ENCODE measurements around the gene DUSP2. TPM values are rescaled to one million over a fixed set of nuclear protein-coding genes. Genes with fewer than 3 reads are reported as not detected.

DUSP2 gene
- total and polyA plus RNA-seq, 2 donors (not counting 1 experiment from before 2014, with no cell fraction given): 0.17 to 0.33 TPM

GRCh38 chr2:96102596-96103186 is 42.5 kb downstream of the DUSP2 start:
- Histone ChIP-seq H4K20me1 (ENCODE audit: control insufficient read depth, extremely low read depth, insufficient read depth, low read length) (no peaks in the 10 kb centered on the region), H3K4me1 (ENCODE audit: control insufficient read depth, extremely low read depth, insufficient read depth, low read length) (no peaks in the 10 kb centered on the region), H3K4me2 (ENCODE audit: extremely low read depth, insufficient read depth, low read length) (no peak overlapping the region), H3K9ac (ENCODE audit: insufficient read depth, low read length) (no peak overlapping the region), H3K27me3 (ENCODE audit: control insufficient read depth, insufficient read depth, low read length) (peaks cover 2% of the 10 kb centered on the region), H3K36me3 (ENCODE audit: control insufficient read depth, insufficient read depth, low read length) (no peaks in the 10 kb centered on the region), H2AFZ (ENCODE audit: low read length) (no peak overlapping the region), H3K79me2 (ENCODE audit: control insufficient read depth, insufficient read depth, low read length) (no peaks in the 10 kb centered on the region), H3K4me3 (replicated peaks in 1 of 4; ENCODE audit: control extremely low read depth in 1 of 4, insufficient read depth in 1 of 4, low read depth in 3 of 4, low read length in 4 of 4) (no peak overlapping the region), H3K9me3 (ENCODE audit: control insufficient read depth, insufficient read depth, low read depth, low read length) (no peaks in the 10 kb centered on the region), H3K27ac (ENCODE audit: insufficient read depth, low read length) (no peak overlapping the region)
- no peak for TF ChIP-seq CTCF (conservative IDR thresholded peaks at IDR 0.05 in 1 of 2, IDR thresholded peaks at IDR 0.05 in 1 of 2; ENCODE audit: low read depth in 1 of 2, low read length in 2 of 2)
- no peak for TF ChIP-seq EZH2 (IDR thresholded peaks at IDR 0.05; ENCODE audit: low read length, missing control alignments)
- DNase-seq (ENCODE audit: low read depth in 2 of 2): no peak

- Histone ChIP-seq H4K20me1 (ENCODE audit: control insufficient read depth, extremely low read depth, insufficient read depth, low read length) (no peaks in the 10 kb centered on the region), H3K4me2 (ENCODE audit: extremely low read depth, insufficient read depth, low read length) (no peak overlapping the region), H3K27me3 (ENCODE audit: control insufficient read depth, insufficient read depth, low read length) (peaks cover 2% of the 10 kb centered on the region), H3K79me2 (ENCODE audit: control insufficient read depth, insufficient read depth, low read length) (no peaks in the 10 kb centered on the region), H3K4me3 (replicated peaks in 1 of 4; ENCODE audit: control extremely low read depth in 1 of 4, insufficient read depth in 1 of 4, low read depth in 3 of 4, low read length in 4 of 4) (no peak overlapping the region), H3K9ac (ENCODE audit: insufficient read depth, low read length) (no peak overlapping the region), H3K27ac (ENCODE audit: insufficient read depth, low read length) (no peak overlapping the region), H3K36me3 (ENCODE audit: control insufficient read depth, insufficient read depth, low read length) (no peaks in the 10 kb centered on the region), H2AFZ (ENCODE audit: low read length) (no peak overlapping the region), H3K9me3 (ENCODE audit: control insufficient read depth, insufficient read depth, low read depth, low read length) (no peaks in the 10 kb centered on the region), H3K4me1 (ENCODE audit: control insufficient read depth, extremely low read depth, insufficient read depth, low read length) (no peaks in the 10 kb centered on the region)
- TF ChIP-seq CTCF (conservative IDR thresholded peaks at IDR 0.05 in 1 of 2, IDR thresholded peaks at IDR 0.05 in 1 of 2; ENCODE audit: low read depth in 1 of 2, low read length in 2 of 2) (no peak), EZH2 (IDR thresholded peaks at IDR 0.05; ENCODE audit: low read length, missing control alignments) (no peak)
- DNase-seq (ENCODE audit: low read depth in 2 of 2): no peak
These were observed 44.3 kb downstream of the DUSP2 start for GRCh38 chr2:96100893-96101304.

- no peak for TF ChIP-seq EZH2 (IDR thresholded peaks at IDR 0.05; ENCODE audit: low read length, missing control alignments)
- TF ChIP-seq CTCF (conservative IDR thresholded peaks at IDR 0.05 in 1 of 2, IDR thresholded peaks at IDR 0.05 in 1 of 2; ENCODE audit: low read depth in 1 of 2, low read length in 2 of 2): no peak
- Histone ChIP-seq H3K9me3 (ENCODE audit: control insufficient read depth, insufficient read depth, low read depth, low read length) (no peaks in the 10 kb centered on the region), H3K79me2 (ENCODE audit: control insufficient read depth, insufficient read depth, low read length) (no peaks in the 10 kb centered on the region), H3K27me3 (ENCODE audit: control insufficient read depth, insufficient read depth, low read length) (peaks cover 2% of the 10 kb centered on the region), H3K4me2 (ENCODE audit: extremely low read depth, insufficient read depth, low read length) (no peak overlapping the region), H3K9ac (ENCODE audit: insufficient read depth, low read length) (no peak overlapping the region), H4K20me1 (ENCODE audit: control insufficient read depth, extremely low read depth, insufficient read depth, low read length) (no peaks in the 10 kb centered on the region), H3K4me1 (ENCODE audit: control insufficient read depth, extremely low read depth, insufficient read depth, low read length) (no peaks in the 10 kb centered on the region), H2AFZ (ENCODE audit: low read length) (no peak overlapping the region), H3K4me3 (replicated peaks in 1 of 4; ENCODE audit: control extremely low read depth in 1 of 4, insufficient read depth in 1 of 4, low read depth in 3 of 4, low read length in 4 of 4) (no peak overlapping the region), H3K36me3 (ENCODE audit: control insufficient read depth, insufficient read depth, low read length) (no peaks in the 10 kb centered on the region), H3K27ac (ENCODE audit: insufficient read depth, low read length) (no peak overlapping the region)
- DNase-seq (ENCODE audit: low read depth in 2 of 2): no peak
These were observed 45.1 kb downstream of the DUSP2 start for GRCh38 chr2:96099861-96100798.

Measured in fibroblast of lung (primary cell).